ENCODE data around the gene CCDC158.

- no peak for TF ChIP-seq MAX (IDR thresholded peaks at IDR 0.05; ENCODE audit: low read depth, low read length)
- TF ChIP-seq CTCF (IDR thresholded peaks at IDR 0.05 in 2 of 3, conservative IDR thresholded peaks at IDR 0.05 in 1 of 3; ENCODE audit: control insufficient read depth in 2 of 3, extremely low read depth in 1 of 3, insufficient read depth in 1 of 3, low read depth in 3 of 3, low read length in 3 of 3): no peak
- TF ChIP-seq POLR2AphosphoS5 (IDR thresholded peaks at IDR 0.05; ENCODE audit: low read length): no peak
- no peak for TF ChIP-seq ZNF24 (IDR thresholded peaks at IDR 0.05)
- TF ChIP-seq ASH2L (IDR thresholded peaks at IDR 0.05; ENCODE audit: borderline replicate concordance, low read depth): no peak
- TF ChIP-seq POLR2A (IDR thresholded peaks at IDR 0.05; ENCODE audit: low read depth, low read length): no peak
- TF ChIP-seq RCOR1 (conservative IDR thresholded peaks at IDR 0.05; ENCODE audit: low read depth, low read length): no peak
- no peak for TF ChIP-seq SMARCA5 (IDR thresholded peaks at IDR 0.05)
- TF ChIP-seq STAT3 (IDR thresholded peaks at IDR 0.05; ENCODE audit: low read depth, low read length): no peak
- no peak for TF ChIP-seq HDAC6 (IDR thresholded peaks at IDR 0.05; ENCODE audit: unreplicated experiment)
- no peak for TF ChIP-seq FOXK2 (IDR thresholded peaks at IDR 0.05)
- TF ChIP-seq RFX5 (IDR thresholded peaks at IDR 0.05; ENCODE audit: low read depth, low read length): no peak
Observed at GRCh38 chr4:76453232-76453631, 32.3 kb upstream of the CCDC158 start.

Data from GM12878 (cell line).